IMR-90 (cell line): ENCODE results near the gene KCNQ1. TPM values are rescaled to one million over a fixed set of nuclear protein-coding genes. Genes with fewer than 3 reads are reported as not detected.

Experiments
- ATAC-seq: fragments of 200-7000 bp; cut with Tn5 transposase; 2 replicates; pipeline ENCODE4 v1.9.1; 2020; ENCODE audit warnings: low read depth, mild to moderate bottlenecking, moderate library complexity
- BruUV-seq: library from RNA; stranded (reverse); fragments of 400-500 nt; replicated peaks from 2 replicates; lab custom pipeline; 2021; lab: Mats Ljungman, UMichigan
- CTCF ChIA-PET: fragments of 300-600 bp; formaldehyde crosslinking; extraction: SDS; loops from one replicate; lab custom pipeline; 2021; ENCODE audit warnings: antibody characterized with exemption; lab: Yijun Ruan, JAX
- POLR2A ChIA-PET: fragments of 300-600 bp; sonication (Branson Sonifier 250); formaldehyde crosslinking; loops from one replicate; lab custom pipeline; 2022; ENCODE audit warnings: antibody characterized with exemption; ENCODE audit not compliant: unreplicated experiment; lab: Charles Lee
- DNase-seq: peaks from one replicate; pipeline ENCODE4 v3.0.0; 2013
- H2AFZ ChIP-seq: replicated peaks from 2 replicates; pipeline ENCODE3; 2013; ENCODE audit warnings: low read length, mild to moderate bottlenecking; ENCODE audit not compliant: poor library complexity
- H2AK5ac ChIP-seq: 2 replicates; pipeline ENCODE4 v1.6.1; 2013; ENCODE audit warnings: low read depth, low read length, inconsistent platforms
- H2AK9ac ChIP-seq: replicated peaks from 2 replicates; pipeline ENCODE3; 2013; ENCODE audit warnings: mild to moderate bottlenecking, low read depth, low read length, moderate library complexity; ENCODE audit not compliant: poor library complexity
- H2BK120ac ChIP-seq: 2 replicates; pipeline ENCODE4 v1.6.1; 2013; ENCODE audit warnings: low read depth, low read length, inconsistent platforms
- H2BK15ac ChIP-seq: 3 replicates; pipeline ENCODE4 v1.6.1; 2013; ENCODE audit warnings: low read depth, low read length, inconsistent platforms
- H2BK20ac ChIP-seq: 2 replicates; pipeline ENCODE4 v1.6.1; 2013; ENCODE audit warnings: low read depth, mild to moderate bottlenecking, inconsistent platforms, low read length, moderate library complexity
- H2BK5ac ChIP-seq: 2 replicates; pipeline ENCODE4 v1.6.1; 2013; ENCODE audit warnings: mild to moderate bottlenecking, low read depth, low read length, inconsistent platforms; ENCODE audit not compliant: poor library complexity, severe bottlenecking
- H3K14ac ChIP-seq: replicated peaks from 2 replicates; pipeline ENCODE4 v1.6.1; 2013; ENCODE audit warnings: low read depth, low read length, inconsistent platforms
- H3K18ac ChIP-seq: 2 replicates; pipeline ENCODE4 v1.6.1; 2013; ENCODE audit warnings: low read depth, low read length, control low read depth
- H3K23ac ChIP-seq: 2 replicates; pipeline ENCODE4 v1.6.1; 2013; ENCODE audit warnings: low read depth, low read length, inconsistent platforms
- H3K27ac ChIP-seq: 2 replicates; pipeline ENCODE4 v1.5.1; 2013; ENCODE audit warnings: mild to moderate bottlenecking, control low read depth, low read length; ENCODE audit not compliant: insufficient read depth
- H3K27me3 ChIP-seq: 2 replicates; pipeline ENCODE4 v1.6.1; 2013; ENCODE audit warnings: low read length; ENCODE audit not compliant: control insufficient read depth, insufficient read depth
- H3K36me3 ChIP-seq: 2 replicates; pipeline ENCODE4 v1.6.1; 2013; ENCODE audit warnings: low read length, mixed read lengths; ENCODE audit not compliant: control insufficient read depth, insufficient read depth
- H3K4ac ChIP-seq: 2 replicates; pipeline ENCODE4 v1.6.1; 2013; ENCODE audit warnings: low read depth, low read length, inconsistent platforms
- H3K4me1 ChIP-seq: 2 replicates; pipeline ENCODE4 v1.6.1; 2013; ENCODE audit warnings: low read length, mixed read lengths; ENCODE audit not compliant: control insufficient read depth, insufficient read depth
- H3K4me2 ChIP-seq: 2 replicates; pipeline ENCODE4 v1.6.1; 2013; ENCODE audit warnings: low read depth, mild to moderate bottlenecking, control low read depth, low read length, moderate library complexity
- H3K4me3 ChIP-seq: 2 replicates; pipeline ENCODE4 v1.5.1; 2013; ENCODE audit warnings: low read depth, mild to moderate bottlenecking, control low read depth, low read length, moderate library complexity; ENCODE audit not compliant: insufficient read depth
- H3K56ac ChIP-seq: 2 replicates; pipeline ENCODE4 v1.6.1; 2013; ENCODE audit warnings: low read length, inconsistent platforms; ENCODE audit not compliant: insufficient read depth; ENCODE audit errors: extremely low read depth
- H3K79me1 ChIP-seq, 2 experiments: 2 replicates each; pipeline ENCODE4 v1.6.1; 2013; ENCODE audit warnings: low read length in 2 of 2, inconsistent platforms in 1 of 2, low read depth in 1 of 2
- H3K9ac ChIP-seq: 2 replicates; pipeline ENCODE4 v1.6.1; 2013; ENCODE audit warnings: low read depth, low read length, control low read depth
- H3K9me1 ChIP-seq: 2 replicates; pipeline ENCODE4 v1.6.1; 2013; ENCODE audit warnings: low read length, inconsistent platforms; ENCODE audit not compliant: insufficient read depth
- H3K9me3 ChIP-seq: 2 replicates; pipeline ENCODE4 v1.6.1; 2013; ENCODE audit warnings: low read length; ENCODE audit not compliant: control insufficient read depth, insufficient read depth
- H4K20me1 ChIP-seq: 2 replicates; pipeline ENCODE4 v1.6.1; 2013; ENCODE audit warnings: low read length, inconsistent platforms; ENCODE audit not compliant: insufficient read depth
- H4K5ac ChIP-seq: 2 replicates; pipeline ENCODE4 v1.6.1; 2013; ENCODE audit warnings: mild to moderate bottlenecking, low read depth, low read length, control low read depth
- H4K8ac ChIP-seq, 2 experiments: 2 replicates each; pipeline ENCODE4 v1.6.1; 2013; ENCODE audit warnings: low read depth in 2 of 2, low read length in 2 of 2, control low read depth in 1 of 2, inconsistent platforms in 1 of 2
- H4K91ac ChIP-seq: 2 replicates; pipeline ENCODE4 v1.6.1; 2013; ENCODE audit warnings: low read depth, low read length, inconsistent platforms; ENCODE audit not compliant: insufficient read depth
- BHLHE40 ChIP-seq: fragments of 150-350 bp; IDR thresholded peaks from 2 replicates; pipeline ENCODE4 v1.6.1; 2016; ENCODE audit warnings: mild to moderate bottlenecking, low read depth, low read length
- CEBPB ChIP-seq: IDR thresholded peaks from 2 replicates; pipeline ENCODE4 v1.6.1; 2012; ENCODE audit warnings: low read depth, low read length, improper control_type of control experiment
- CHD1 ChIP-seq: IDR thresholded peaks from 2 replicates; pipeline ENCODE4 v1.6.1; 2012; ENCODE audit warnings: low read depth, low read length, improper control_type of control experiment
- FOS ChIP-seq: fragments of 150-350 bp; IDR thresholded peaks from 2 replicates; pipeline ENCODE4 v1.6.1; 2016; ENCODE audit warnings: low read depth, low read length
- MAZ ChIP-seq: IDR thresholded peaks from 2 replicates; pipeline ENCODE4 v1.6.1; 2012; ENCODE audit warnings: low read depth, mild to moderate bottlenecking, low read length, improper control_type of control experiment, moderate library complexity, borderline replicate concordance
- MXI1 ChIP-seq: IDR thresholded peaks from 2 replicates; pipeline ENCODE4 v1.6.1; 2012; ENCODE audit warnings: low read depth, mild to moderate bottlenecking, low read length, moderate library complexity, borderline replicate concordance
- NFE2L2 ChIP-seq: fragments of 150-350 bp; IDR thresholded peaks from 2 replicates; pipeline ENCODE4 v1.6.1; 2016; ENCODE audit warnings: low read depth, mild to moderate bottlenecking, low read length
- RAD21 ChIP-seq: IDR thresholded peaks from 2 replicates; pipeline ENCODE4 v1.6.1; 2012; ENCODE audit warnings: low read length, improper control_type of control experiment
- RFX5 ChIP-seq: IDR thresholded peaks from 2 replicates; pipeline ENCODE4 v1.8.0; 2012; ENCODE audit warnings: low read depth, mild to moderate bottlenecking, low read length, moderate library complexity
- SMC3 ChIP-seq: fragments of 150-350 bp; IDR thresholded peaks from 2 replicates; pipeline ENCODE4 v1.6.1; 2016; ENCODE audit warnings: low read depth, mild to moderate bottlenecking, antibody characterized with exemption, low read length, moderate library complexity
- WGBS, 2 experiments: methylation state at CpG; one replicate each; pipeline versions ENCODE4 v1.1.5 to v1.1.7; 2013; ENCODE audit warnings: missing lambda C conversion rate in 2 of 2; ENCODE audit not compliant: insufficient read length in 1 of 2; ENCODE audit errors: extremely low coverage in 2 of 2; 5-methylcytosine and 5-hydroxymethylcytosine counted together
- dilution Hi-C: fragments of 300-500 bp; cut with HindIII; formaldehyde crosslinking; loops from one replicate; pipeline ENCODE4 v1.14.3; 2018; ENCODE audit warnings: low sequenced_read_pairs; ENCODE audit not compliant: unreplicated experiment
- in situ Hi-C: fragments of 300-500 bp; cut with MboI; formaldehyde crosslinking; loops from 3 replicates; pipeline ENCODE4 v1.14.3; 2019; ENCODE audit warnings: low sequenced_read_pairs, inconsistent platforms, mixed read lengths
- intact Hi-C: fragments of 100-400 bp; cut with micrococcal nuclease; formaldehyde crosslinking; loops from 2 replicates; pipeline ENCODE4 v1.10.0; 2022
- polyA plus RNA-seq, 3 experiments: library from polyadenylated mRNA; depleted of rRNA; stranded (reverse); fragments of >200 nt; gene quantifications; 2 replicates each; pipeline ENCODE4 v1.2.3, GENCODE V29; 2012; ENCODE audit warnings: low replicate concordance in 1 of 3
- total RNA-seq: library from RNA; depleted of rRNA; stranded (reverse); fragments of >200 nt; gene quantifications from 2 replicates; pipeline ENCODE4 v1.2.3, GENCODE V29; 2012
- TF ChIP-seq, protein P1 (sequence below): conservative IDR thresholded peaks from 2 replicates; pipeline ENCODE4 v1.5.1; 2012; ENCODE audit warnings: mild to moderate bottlenecking, low read depth, low read length, improper control_type of control experiment
- TF ChIP-seq, protein P2 (sequence below): fragments of 150-350 bp; IDR thresholded peaks from 2 replicates; pipeline ENCODE4 v1.6.1; 2017; ENCODE audit warnings: mild to moderate bottlenecking, antibody characterized with exemption, low read length, low read depth

The KCNQ1 gene
- total and polyA plus RNA-seq, 2 of the 4 experiments (the other 2 are of a cell fraction) = 0.07 TPM; not detected in 1

DNA sequence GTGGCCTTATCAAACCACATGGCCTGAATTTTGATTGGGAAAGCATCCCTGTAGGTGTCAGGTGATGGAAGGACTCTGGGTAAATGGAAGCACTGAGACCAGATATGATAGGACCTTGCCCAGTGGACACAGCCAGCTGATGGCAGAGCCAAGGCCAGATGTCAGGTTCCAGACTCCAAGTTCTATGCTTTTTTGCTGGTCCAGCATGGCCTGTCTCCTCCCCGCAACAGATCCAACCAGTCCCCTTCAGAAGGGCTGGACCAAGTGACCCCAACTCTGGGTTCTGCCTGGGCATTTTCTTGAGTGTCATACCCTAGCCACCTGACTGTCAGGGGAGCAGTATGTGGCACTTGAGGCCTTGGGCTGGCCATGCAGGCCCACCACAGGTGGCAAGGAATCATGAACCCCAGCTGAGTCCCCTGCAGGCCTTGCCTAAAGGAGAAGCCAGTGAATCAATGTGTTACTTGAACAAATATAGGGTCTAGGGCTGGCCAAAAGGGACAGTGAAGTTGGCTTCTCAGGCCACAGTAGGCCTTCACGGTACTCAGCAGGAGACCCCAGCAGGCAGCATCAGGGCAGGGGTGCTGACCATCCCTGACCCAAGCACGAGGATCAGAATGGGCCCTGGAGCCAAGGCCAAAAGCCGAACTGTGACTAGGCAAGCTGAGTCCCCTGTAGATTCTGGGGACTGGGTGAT lies 227.9 kb downstream of the KCNQ1 start:
- in situ Hi-C loops (no loop called here), intact Hi-C loops (no loop called here), dilution Hi-C loops (no loop called here)
- Histone ChIP-seq H2BK5ac (no peak overlapping the region), H2BK20ac (no peak overlapping the region), H2AK9ac (no peak overlapping the region), H3K56ac (no peak overlapping the region), H3K9ac (no peak overlapping the region), H4K5ac (no peak overlapping the region), H2AK5ac (no peak overlapping the region), H3K9me3 (no peaks in the 10 kb centered on the region), H3K27me3 (peaks cover 7% of the 10 kb centered on the region), H2AFZ (no peak overlapping the region), H3K23ac (no peak overlapping the region), H3K4me2 (no peak overlapping the region), H3K36me3 (peaks cover 8% of the 10 kb centered on the region), H4K8ac (no peak overlapping the region), H4K91ac (no peak overlapping the region), H3K4me1 (no peaks in the 10 kb centered on the region), H3K4ac (no peak overlapping the region), H3K4me3 (no peak overlapping the region), H2BK15ac (no peak overlapping the region), H2BK120ac (no peak overlapping the region), H3K79me1 (peaks cover 12 to 59% of the 10 kb centered on the region in 2 experiments), H4K20me1 (peaks cover 84% of the 10 kb centered on the region), H3K18ac (no peak overlapping the region), H3K9me1 (peaks cover 14% of the 10 kb centered on the region), H3K27ac (no peak overlapping the region), H3K14ac (no peak overlapping the region)
- TF ChIP-seq SMC3 = no peak
- TF ChIP-seq RAD21 = no peak
- no peak for TF ChIP-seq CEBPB
- TF ChIP-seq BHLHE40 = no peak
- no peak for TF ChIP-seq FOS
- TF ChIP-seq CHD1 = no peak
- no peak for TF ChIP-seq RFX5
- no peak for TF ChIP-seq MAZ
- TF ChIP-seq NFE2L2 = no peak
- TF ChIP-seq, protein P1, sequence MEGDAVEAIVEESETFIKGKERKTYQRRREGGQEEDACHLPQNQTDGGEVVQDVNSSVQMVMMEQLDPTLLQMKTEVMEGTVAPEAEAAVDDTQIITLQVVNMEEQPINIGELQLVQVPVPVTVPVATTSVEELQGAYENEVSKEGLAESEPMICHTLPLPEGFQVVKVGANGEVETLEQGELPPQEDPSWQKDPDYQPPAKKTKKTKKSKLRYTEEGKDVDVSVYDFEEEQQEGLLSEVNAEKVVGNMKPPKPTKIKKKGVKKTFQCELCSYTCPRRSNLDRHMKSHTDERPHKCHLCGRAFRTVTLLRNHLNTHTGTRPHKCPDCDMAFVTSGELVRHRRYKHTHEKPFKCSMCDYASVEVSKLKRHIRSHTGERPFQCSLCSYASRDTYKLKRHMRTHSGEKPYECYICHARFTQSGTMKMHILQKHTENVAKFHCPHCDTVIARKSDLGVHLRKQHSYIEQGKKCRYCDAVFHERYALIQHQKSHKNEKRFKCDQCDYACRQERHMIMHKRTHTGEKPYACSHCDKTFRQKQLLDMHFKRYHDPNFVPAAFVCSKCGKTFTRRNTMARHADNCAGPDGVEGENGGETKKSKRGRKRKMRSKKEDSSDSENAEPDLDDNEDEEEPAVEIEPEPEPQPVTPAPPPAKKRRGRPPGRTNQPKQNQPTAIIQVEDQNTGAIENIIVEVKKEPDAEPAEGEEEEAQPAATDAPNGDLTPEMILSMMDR = no peak
- TF ChIP-seq MXI1 = no peak
- TF ChIP-seq, protein P2, sequence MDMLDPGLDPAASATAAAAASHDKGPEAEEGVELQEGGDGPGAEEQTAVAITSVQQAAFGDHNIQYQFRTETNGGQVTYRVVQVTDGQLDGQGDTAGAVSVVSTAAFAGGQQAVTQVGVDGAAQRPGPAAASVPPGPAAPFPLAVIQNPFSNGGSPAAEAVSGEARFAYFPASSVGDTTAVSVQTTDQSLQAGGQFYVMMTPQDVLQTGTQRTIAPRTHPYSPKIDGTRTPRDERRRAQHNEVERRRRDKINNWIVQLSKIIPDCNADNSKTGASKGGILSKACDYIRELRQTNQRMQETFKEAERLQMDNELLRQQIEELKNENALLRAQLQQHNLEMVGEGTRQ = no peak
- no peak for ATAC-seq
- no peak for DNase-seq
- ChIA-PET POLR2A (no interaction called here), CTCF (no interaction called here)
- 83% methylated on average over 1 of the region's 4 CpGs; no CpG with 5 or more reads in 1 of the 2 experiments for WGBS, 2 experiments
- no TSS peak for BruUV-seq
